ENCODE data around the gene PRDM11.

Gene PRDM11

GRCh38 chr11:45142241-45143055 is 4.0 kb upstream of the PRDM11 start:
- DNase-seq, result no peak

GRCh38 chr11:45143494-45143893 is 2.9 kb upstream of the PRDM11 start:
- no peak for DNase-seq

- DNase-seq, result no peak
Measured at GRCh38 chr11:45144126-45145082, 2.0 kb upstream of the PRDM11 start.

GRCh38 chr11:45145083-45145378 is 1.4 kb upstream of the PRDM11 start:
- DNase-seq, result no peak

- no peak for DNase-seq
Measured at GRCh38 chr11:45145379-45146071, 914 bp upstream of the PRDM11 start.

GRCh38 chr11:45147017-45147728 is 734 bp downstream of the PRDM11 start:
- DNase-seq, result peak; percentile 93

GRCh38 chr11:45147891-45148675 is 1.6 kb downstream of the PRDM11 start:
- DNase-seq, result no peak

- no peak for DNase-seq
Measured at GRCh38 chr11:45149483-45150056, 3.1 kb downstream of the PRDM11 start.

- DNase-seq, result no peak
Measured at GRCh38 chr11:45150301-45150700, 3.9 kb downstream of the PRDM11 start.

- no peak for DNase-seq
Measured at GRCh38 chr11:45150943-45151342, 4.5 kb downstream of the PRDM11 start.

GRCh38 chr11:45151362-45151982 is 5.0 kb downstream of the PRDM11 start:
- DNase-seq, result no peak

- no peak for DNase-seq
Measured at GRCh38 chr11:45152740-45153595, 6.5 kb downstream of the PRDM11 start.

- DNase-seq, result no peak
Measured at GRCh38 chr11:45154276-45154675, 7.8 kb downstream of the PRDM11 start.

GRCh38 chr11:45155058-45155551 is 8.7 kb downstream of the PRDM11 start:
- DNase-seq, result no peak

- DNase-seq, result no peak
Measured at GRCh38 chr11:45155627-45156180, 9.3 kb downstream of the PRDM11 start.

- DNase-seq, result no peak
Measured at GRCh38 chr11:45156201-45156600, 9.8 kb downstream of the PRDM11 start.

GRCh38 chr11:45156741-45157140 is 10.3 kb downstream of the PRDM11 start:
- no peak for DNase-seq

- DNase-seq, result no peak
Measured at GRCh38 chr11:45157247-45158209, 11.1 kb downstream of the PRDM11 start.
